Liver (tissue), 9 donors: Measurements from ENCODE around the gene PRDM5. TPM values are rescaled to one million over a fixed set of nuclear protein-coding genes. Genes with fewer than 3 reads are reported as not detected.

Source experiments
- DNase-seq: peaks from one replicate; pipeline ENCODE4 v3.0.0-alpha.2; 2017; ENCODE audit warnings: low spot score
- H3K27ac ChIP-seq, 2 donors: one replicate each; pipeline ENCODE4 v1.7.0; 2013; ENCODE audit warnings: inconsistent platforms in 2 of 2, low read length in 2 of 2, control low read depth in 1 of 2, low read depth in 1 of 2, mild to moderate bottlenecking in 1 of 2
- H3K27me3 ChIP-seq, 4 donors: one replicate each; pipeline versions ENCODE4 v1.6.1 to v1.7.0; 2013; ENCODE audit warnings: low read length in 3 of 4, inconsistent platforms in 1 of 4, mild to moderate bottlenecking in 1 of 4, moderate library complexity in 1 of 4; ENCODE audit not compliant: control insufficient read depth in 4 of 4, insufficient read depth in 4 of 4
- H3K36me3 ChIP-seq, 4 donors: one replicate each; pipeline versions ENCODE4 v1.6.1 to v1.7.0; 2013; ENCODE audit warnings: low read length in 3 of 4, mild to moderate bottlenecking in 3 of 4, low read depth in 1 of 4, moderate library complexity in 1 of 4; ENCODE audit not compliant: control insufficient read depth in 4 of 4, insufficient read depth in 3 of 4
- H3K4me1 ChIP-seq, 4 donors: one replicate each; pipeline versions ENCODE4 v1.6.1 to v1.7.0; 2013; ENCODE audit warnings: low read length in 3 of 4, mild to moderate bottlenecking in 3 of 4, moderate library complexity in 1 of 4; ENCODE audit not compliant: control insufficient read depth in 4 of 4, insufficient read depth in 4 of 4
- H3K4me3 ChIP-seq, 3 donors: one replicate each; pipeline versions ENCODE4 v1.6.1 to v1.7.0; 2013; ENCODE audit warnings: low read length in 3 of 3, control low read depth in 1 of 3, low read depth in 1 of 3, mild to moderate bottlenecking in 1 of 3
- H3K9ac ChIP-seq, 2 donors: one replicate each; pipeline ENCODE4 v1.7.0; 2013; ENCODE audit warnings: low read length in 2 of 2, mild to moderate bottlenecking in 2 of 2, moderate library complexity in 2 of 2, control low read depth in 1 of 2, low read depth in 1 of 2
- H3K9me3 ChIP-seq, 4 donors: one replicate each; pipeline versions ENCODE4 v1.6.1 to v1.7.0; 2013; ENCODE audit warnings: low read length in 3 of 4; ENCODE audit not compliant: control insufficient read depth in 4 of 4
- ATF3 ChIP-seq: IDR thresholded peaks from 2 replicates; pipeline ENCODE4 v1.6.1; 2016; ENCODE audit warnings: antibody characterized with exemption
- CTCF ChIP-seq: fragments of 150-350 bp; IDR thresholded peaks from 2 replicates; pipeline ENCODE4 v1.5.1; 2017; ENCODE audit warnings: improper control_type of control experiment, low read depth, low read length; ENCODE audit not compliant: missing input control
- EGR1 ChIP-seq, 2 donors: IDR thresholded peaks; 2 replicates each; pipeline ENCODE4 v1.6.1; 2016 to 2018; ENCODE audit warnings: antibody characterized with exemption in 2 of 2, low read depth in 2 of 2
- FOXA1 ChIP-seq: IDR thresholded peaks from 2 replicates; pipeline ENCODE4 v1.6.1; 2016; ENCODE audit warnings: antibody characterized with exemption
- FOXA2 ChIP-seq: IDR thresholded peaks from 2 replicates; pipeline ENCODE4 v1.6.1; 2016; ENCODE audit warnings: antibody characterized with exemption
- GABPA ChIP-seq, 2 donors: IDR thresholded peaks in 1 of 2; conservative IDR thresholded peaks in 1 of 2; 2 replicates each; pipeline ENCODE4 v1.6.1; 2016; ENCODE audit warnings: antibody characterized with exemption in 2 of 2, mild to moderate bottlenecking in 1 of 2, moderate library complexity in 1 of 2
- HNF4A ChIP-seq, 2 donors: conservative IDR thresholded peaks; 2 replicates each; pipeline ENCODE4 v1.6.1; 2016; ENCODE audit warnings: antibody characterized with exemption in 2 of 2, mild to moderate bottlenecking in 2 of 2
- HNF4G ChIP-seq: IDR thresholded peaks from 2 replicates; pipeline ENCODE4 v1.6.1; 2016; ENCODE audit warnings: antibody characterized with exemption
- JUND ChIP-seq, 2 donors: IDR thresholded peaks; 2 replicates each; pipeline ENCODE4 v1.6.1; 2016; ENCODE audit warnings: antibody characterized with exemption in 2 of 2
- MAX ChIP-seq: IDR thresholded peaks from 2 replicates; pipeline ENCODE4 v1.6.1; 2016; ENCODE audit warnings: antibody characterized with exemption
- NR2F2 ChIP-seq: IDR thresholded peaks from 2 replicates; pipeline ENCODE4 v1.6.1; 2016; ENCODE audit warnings: antibody characterized with exemption
- RAD21 ChIP-seq, 2 donors: IDR thresholded peaks; 2 replicates each; pipeline ENCODE4 v1.6.1; 2016; ENCODE audit warnings: antibody characterized with exemption in 2 of 2, mild to moderate bottlenecking in 2 of 2
- REST ChIP-seq: IDR thresholded peaks from 2 replicates; pipeline ENCODE4 v1.6.1; 2016; ENCODE audit warnings: antibody characterized with exemption, mild to moderate bottlenecking
- RXRA ChIP-seq, 2 donors: IDR thresholded peaks; 2 replicates each; pipeline ENCODE4 v1.6.1; 2017 to 2018; ENCODE audit warnings: antibody characterized with exemption in 2 of 2, mild to moderate bottlenecking in 1 of 2
- SP1 ChIP-seq: IDR thresholded peaks from 2 replicates; pipeline ENCODE4 v1.6.1; 2018; ENCODE audit warnings: antibody characterized with exemption, mild to moderate bottlenecking
- TAF1 ChIP-seq: conservative IDR thresholded peaks from 2 replicates; pipeline ENCODE4 v1.6.1; 2016; ENCODE audit warnings: antibody characterized with exemption, mild to moderate bottlenecking
- YY1 ChIP-seq: IDR thresholded peaks from 2 replicates; pipeline ENCODE4 v1.6.1; 2016; ENCODE audit warnings: antibody characterized with exemption, mild to moderate bottlenecking
- ZBTB33 ChIP-seq: IDR thresholded peaks from 2 replicates; pipeline ENCODE4 v1.6.1; 2016; ENCODE audit warnings: antibody characterized with exemption
- WGBS: extraction: QIAGEN DNeasy Blood & Tissue Kit; methylation state at CpG from one replicate; pipeline ENCODE4 v1.1.7; 2013; 5-methylcytosine and 5-hydroxymethylcytosine counted together
- polyA plus RNA-seq, 2 donors: library from polyadenylated mRNA; stranded (reverse) in 1 of 2; unstranded in 1 of 2; fragments of 200-250 nt in 1 of 2; fragments of >200 nt in 1 of 2; fragmentation: Nextera tagmentation in 1 of 2; extraction: Ambion mirVana in 1 of 2; gene quantifications; one replicate each; pipeline versions ENCODE4 v1.2.1 to v1.2.3, GENCODE V29; 2013 to 2015
- total RNA-seq, 2 donors: library from RNA; depleted of rRNA; stranded (reverse); fragments of >200 nt; gene quantifications; one replicate each; pipeline ENCODE4 v1.2.3, GENCODE V29; 2014
- donor health status: healthy.
- donor health status: healthy.
- donor health status: healthy.
- donor health status: healthy.
- donor health status: healthy.

The PRDM5 gene
- total and polyA plus RNA-seq, 4 donors = 0.17 to 4.0 (median 1.1) TPM

DNA sequence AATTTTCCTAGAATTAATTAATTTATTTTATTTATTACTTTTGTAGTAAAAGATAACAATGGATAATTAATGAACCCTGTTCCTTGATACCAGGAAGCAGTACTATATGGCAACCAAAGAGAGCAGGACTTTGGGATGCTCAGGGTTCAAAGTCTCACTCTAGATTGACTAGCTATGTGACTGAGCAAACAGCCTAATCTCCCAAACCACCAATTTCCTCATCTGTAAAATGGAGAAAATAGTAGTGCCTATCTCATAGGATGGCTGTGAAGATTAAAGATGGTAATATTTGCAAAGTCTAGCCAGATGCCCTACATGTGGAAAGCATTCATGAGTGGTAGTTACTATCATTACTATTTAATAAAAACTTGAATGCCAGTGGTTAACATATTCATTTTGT is 97.6 kb downstream of the PRDM5 start:
- Histone ChIP-seq H3K36me3 (no peaks in the 10 kb centered on the region), H3K9ac (no peak overlapping the region), H3K27me3 (peaks cover 0 to 2% (median 0%) of the 10 kb centered on the region in 4 donors), H3K4me3 (no peak overlapping the region), H3K9me3 (no peaks in the 10 kb centered on the region), H3K4me1 (no peaks in the 10 kb centered on the region), H3K27ac (no peak overlapping the region)
- no peak for DNase-seq
- no peak for TF ChIP-seq ATF3

- 87% methylated on average over 3 of the region's 3 CpGs for WGBS
- TF ChIP-seq YY1 (no peak), ATF3 (no peak), TAF1 (no peak), RAD21 (IDR thresholded peaks at IDR 0.05) (no peak), HNF4G (no peak), NR2F2 (no peak), REST (no peak), ZBTB33 (no peak), FOXA2 (no peak), GABPA (IDR thresholded peaks at IDR 0.05 in 1 of 2, conservative IDR thresholded peaks at IDR 0.05 in 1 of 2) (no peak), CTCF (no peak), EGR1 (IDR thresholded peaks at IDR 0.05; ENCODE audit: low read depth in 2 of 2) (no peak), JUND (IDR thresholded peaks at IDR 0.05) (no peak), SP1 (no peak), FOXA1 (no peak), MAX (no peak), HNF4A (conservative IDR thresholded peaks at IDR 0.05) (no peak), RXRA (IDR thresholded peaks at IDR 0.05) (no peak)
Measured at GRCh38 chr4:120821977-120822376, 100.5 kb downstream of the PRDM5 start.

More at GRCh38 chr4:120821977-120822376, 100.5 kb downstream of the PRDM5 start:
- Histone ChIP-seq H3K36me3 (no peaks in the 10 kb centered on the region), H3K4me1 (no peaks in the 10 kb centered on the region), H3K27me3 (peaks cover 0 to 2% (median 0%) of the 10 kb centered on the region in 4 donors), H3K4me3 (no peak overlapping the region), H3K27ac (no peak overlapping the region), H3K9ac (no peak overlapping the region), H3K9me3 (no peaks in the 10 kb centered on the region)
- DNase-seq = no peak
